ENCODE data around the gene ANTXR1. TPM values are rescaled to one million over a fixed set of nuclear protein-coding genes. Genes with fewer than 3 reads are reported as not detected.

The ANTXR1 gene
- total RNA-seq, 4 donors from 2014 or later: 7.1 to 101 (median 15.8) TPM

GRCh38 chr2:69147841-69148533, 135.0 kb downstream of the ANTXR1 start:
- 80% methylated on average over 13 of the region's 13 CpGs; no CpG with 5 or more reads in 1 of the 2 donors for WGBS, 2 donors (ENCODE audit: low coverage in 1 of 2)
- TF ChIP-seq, protein P1, sequence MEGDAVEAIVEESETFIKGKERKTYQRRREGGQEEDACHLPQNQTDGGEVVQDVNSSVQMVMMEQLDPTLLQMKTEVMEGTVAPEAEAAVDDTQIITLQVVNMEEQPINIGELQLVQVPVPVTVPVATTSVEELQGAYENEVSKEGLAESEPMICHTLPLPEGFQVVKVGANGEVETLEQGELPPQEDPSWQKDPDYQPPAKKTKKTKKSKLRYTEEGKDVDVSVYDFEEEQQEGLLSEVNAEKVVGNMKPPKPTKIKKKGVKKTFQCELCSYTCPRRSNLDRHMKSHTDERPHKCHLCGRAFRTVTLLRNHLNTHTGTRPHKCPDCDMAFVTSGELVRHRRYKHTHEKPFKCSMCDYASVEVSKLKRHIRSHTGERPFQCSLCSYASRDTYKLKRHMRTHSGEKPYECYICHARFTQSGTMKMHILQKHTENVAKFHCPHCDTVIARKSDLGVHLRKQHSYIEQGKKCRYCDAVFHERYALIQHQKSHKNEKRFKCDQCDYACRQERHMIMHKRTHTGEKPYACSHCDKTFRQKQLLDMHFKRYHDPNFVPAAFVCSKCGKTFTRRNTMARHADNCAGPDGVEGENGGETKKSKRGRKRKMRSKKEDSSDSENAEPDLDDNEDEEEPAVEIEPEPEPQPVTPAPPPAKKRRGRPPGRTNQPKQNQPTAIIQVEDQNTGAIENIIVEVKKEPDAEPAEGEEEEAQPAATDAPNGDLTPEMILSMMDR (IDR thresholded peaks at IDR 0.05): no peak
- TF ChIP-seq POLR2A (IDR thresholded peaks at IDR 0.05): no peak
- H3K27me3 ChIP-seq: no peaks in the 10 kb centered on the region
- intact Hi-C loops (cut with DNase I; ENCODE audit: low total_unique reads): no loop called here
- peak overlapping the region in 1 of 4 donors; percentile 79 for H3K27ac ChIP-seq
- H3K36me3 ChIP-seq: no peaks in the 10 kb centered on the region
- H3K4me1 ChIP-seq: peaks cover 0 to 12% (median 6%) of the 10 kb centered on the region in 4 donors
- no peaks in the 10 kb centered on the region for H3K9me3 ChIP-seq
- DNase-seq: no peak
- no peak overlapping the region for H3K4me3 ChIP-seq
- in situ Hi-C loops (cut with MboI; ENCODE audit: low pct_ligation_motif_present in 1 of 4, low pct_unique_long_range_greater_than_20kb in 1 of 4, low sequenced_read_pairs in 3 of 4): no loop called here

GRCh38 chr2:69149631-69150215, 136.7 kb downstream of the ANTXR1 start:
- TF ChIP-seq POLR2AphosphoS5 (IDR thresholded peaks at IDR 0.05) (peak in 2 of 3 donors; percentile 39 to 59), POLR2A (IDR thresholded peaks at IDR 0.05) (no peak), EP300 (IDR thresholded peaks at IDR 0.05; ENCODE audit: low read depth) (no peak)
- TF ChIP-seq, protein P1 (IDR thresholded peaks at IDR 0.05): no peak
- intact Hi-C loops (cut with DNase I; ENCODE audit: low total_unique reads): no loop called here
- Histone ChIP-seq H3K27ac (peak overlapping the region; percentile 64 to 79 (median 72)), H3K27me3 (no peaks in the 10 kb centered on the region), H3K36me3 (no peaks in the 10 kb centered on the region), H3K4me1 (peaks cover 0 to 26% (median 8%) of the 10 kb centered on the region in 4 donors), H3K4me3 (no peak overlapping the region), H3K9me3 (no peaks in the 10 kb centered on the region)
- in situ Hi-C loops (cut with MboI; ENCODE audit: low pct_ligation_motif_present in 1 of 4, low pct_unique_long_range_greater_than_20kb in 1 of 4, low sequenced_read_pairs in 3 of 4): no loop called here
- 50 to 64% methylated on average over 2 to 7 of the region's 7 CpGs for WGBS, 2 donors (ENCODE audit: low coverage in 1 of 2)
- peak; percentile 27 for DNase-seq

GRCh38 chr2:69151931-69152330, 139.0 kb downstream of the ANTXR1 start:
- Histone ChIP-seq H3K9me3 (no peaks in the 10 kb centered on the region), H3K27me3 (no peaks in the 10 kb centered on the region), H3K27ac (peak overlapping the region in 1 of 4 donors; percentile 54), H3K4me3 (no peak overlapping the region), H3K36me3 (no peaks in the 10 kb centered on the region), H3K4me1 (peaks cover 0 to 28% (median 8%) of the 10 kb centered on the region in 4 donors)
- 76% methylated on average over 4 of the region's 4 CpGs; no CpG with 5 or more reads in 1 of the 2 donors for WGBS, 2 donors (ENCODE audit: low coverage in 1 of 2)
- TF ChIP-seq, protein P1 (IDR thresholded peaks at IDR 0.05): no peak
- TF ChIP-seq POLR2A (IDR thresholded peaks at IDR 0.05): no peak
- TF ChIP-seq EP300 (IDR thresholded peaks at IDR 0.05; ENCODE audit: low read depth): no peak
- TF ChIP-seq POLR2AphosphoS5 (IDR thresholded peaks at IDR 0.05): no peak
- in situ Hi-C loops (cut with MboI; ENCODE audit: low pct_ligation_motif_present in 1 of 4, low pct_unique_long_range_greater_than_20kb in 1 of 4, low sequenced_read_pairs in 3 of 4): no loop called here
- no peak for DNase-seq
- intact Hi-C loops (cut with DNase I; ENCODE audit: low total_unique reads): no loop called here

- intact Hi-C loops (cut with DNase I; ENCODE audit: low total_unique reads) (no loop called here), in situ Hi-C loops (cut with MboI; ENCODE audit: low pct_ligation_motif_present in 1 of 4, low pct_unique_long_range_greater_than_20kb in 1 of 4, low sequenced_read_pairs in 3 of 4) (no loop called here)
- Histone ChIP-seq H3K4me1 (peaks cover 0 to 28% (median 8%) of the 10 kb centered on the region in 4 donors), H3K4me3 (no peak overlapping the region), H3K27me3 (no peaks in the 10 kb centered on the region), H3K36me3 (no peaks in the 10 kb centered on the region), H3K9me3 (no peaks in the 10 kb centered on the region), H3K27ac (peak overlapping the region; percentile 24 to 56 (median 45))
- 80 to 87% methylated on average over 3 of the region's 3 CpGs for WGBS, 2 donors (ENCODE audit: low coverage in 1 of 2)
- TF ChIP-seq, protein P1 (IDR thresholded peaks at IDR 0.05): no peak
- TF ChIP-seq POLR2A (IDR thresholded peaks at IDR 0.05): no peak
- TF ChIP-seq POLR2AphosphoS5 (IDR thresholded peaks at IDR 0.05): no peak
- TF ChIP-seq EP300 (IDR thresholded peaks at IDR 0.05; ENCODE audit: low read depth): no peak
- no peak for DNase-seq
Observed at GRCh38 chr2:69152847-69153583, 140.0 kb downstream of the ANTXR1 start.
